Transverse colon (tissue), 3 donors: ENCODE data around the gene SEMA5B.

Experiments
- EP300 ChIP-seq: sonication (generic); formaldehyde crosslinking; IDR thresholded peaks from one replicate; pipeline ENCODE4 v1.6.1; 2017; ENCODE audit warnings: antibody characterized with exemption, low read depth
- POLR2A ChIP-seq: fragments of 450-650 bp; IDR thresholded peaks from one replicate; pipeline ENCODE4 v1.6.1; 2016; ENCODE audit warnings: antibody characterized with exemption, mild to moderate bottlenecking, moderate library complexity
- TF ChIP-seq, protein P1 (sequence below), 5 experiments: fragments of 200-600 bp in 3 of 5; fragments of 450-650 bp in 2 of 5; sonication (generic) in 3 of 5; IDR thresholded peaks; 1 replicate in 2 of 5; 2 replicates in 3 of 5; pipeline ENCODE4 v1.5.1; 2016 to 2017; ENCODE audit warnings: antibody characterized with exemption in 5 of 5, inconsistent platforms in 3 of 5, mild to moderate bottlenecking in 2 of 5, moderate library complexity in 1 of 5

DNA sequence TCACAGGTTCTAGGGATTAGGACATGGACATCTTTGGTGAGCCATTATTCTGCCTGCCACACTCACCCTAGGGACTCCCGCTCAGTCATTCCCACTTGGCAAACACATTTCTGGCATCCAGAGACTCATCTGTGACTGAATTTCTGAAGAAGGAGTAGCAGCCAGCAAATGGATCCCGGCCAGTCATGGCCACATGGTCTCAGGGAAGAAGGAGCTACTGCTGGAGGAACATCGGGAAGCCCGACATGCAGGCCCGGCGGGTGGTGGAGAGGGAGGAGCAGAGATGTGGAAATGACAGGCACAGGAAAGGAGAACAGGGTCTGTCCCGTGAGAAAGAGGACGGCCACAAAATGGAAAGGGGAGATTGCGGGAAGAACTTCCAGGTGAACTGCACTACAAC lies 65.4 kb downstream of the SEMA5B start:
- TF ChIP-seq, protein P1, sequence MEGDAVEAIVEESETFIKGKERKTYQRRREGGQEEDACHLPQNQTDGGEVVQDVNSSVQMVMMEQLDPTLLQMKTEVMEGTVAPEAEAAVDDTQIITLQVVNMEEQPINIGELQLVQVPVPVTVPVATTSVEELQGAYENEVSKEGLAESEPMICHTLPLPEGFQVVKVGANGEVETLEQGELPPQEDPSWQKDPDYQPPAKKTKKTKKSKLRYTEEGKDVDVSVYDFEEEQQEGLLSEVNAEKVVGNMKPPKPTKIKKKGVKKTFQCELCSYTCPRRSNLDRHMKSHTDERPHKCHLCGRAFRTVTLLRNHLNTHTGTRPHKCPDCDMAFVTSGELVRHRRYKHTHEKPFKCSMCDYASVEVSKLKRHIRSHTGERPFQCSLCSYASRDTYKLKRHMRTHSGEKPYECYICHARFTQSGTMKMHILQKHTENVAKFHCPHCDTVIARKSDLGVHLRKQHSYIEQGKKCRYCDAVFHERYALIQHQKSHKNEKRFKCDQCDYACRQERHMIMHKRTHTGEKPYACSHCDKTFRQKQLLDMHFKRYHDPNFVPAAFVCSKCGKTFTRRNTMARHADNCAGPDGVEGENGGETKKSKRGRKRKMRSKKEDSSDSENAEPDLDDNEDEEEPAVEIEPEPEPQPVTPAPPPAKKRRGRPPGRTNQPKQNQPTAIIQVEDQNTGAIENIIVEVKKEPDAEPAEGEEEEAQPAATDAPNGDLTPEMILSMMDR (IDR thresholded peaks at IDR 0.05): no peak
- TF ChIP-seq POLR2A (no peak), EP300 (no peak)
